HepG2 (cell line): ENCODE measurements around the gene ARL16. TPM values are rescaled to one million over a fixed set of nuclear protein-coding genes. Genes with fewer than 3 reads are reported as not detected.

ENCODE experiments used
- BORCS8-MEF2B ChIP-seq: sonication (generic); formaldehyde crosslinking; IDR thresholded peaks from 2 replicates; pipeline ENCODE4 v1.8.0; 2022; ENCODE audit warnings: mild to moderate bottlenecking, missing genetic modification reagents
- CBX1 ChIP-seq: IDR thresholded peaks from one replicate; pipeline ENCODE4 v1.6.1; 2016; ENCODE audit warnings: antibody characterized with exemption, low read depth
- EHMT2 ChIP-seq: fragments of 200-600 bp; sonication (generic); IDR thresholded peaks from 2 replicates; pipeline ENCODE4 v1.7.0; 2017; ENCODE audit warnings: antibody characterized with exemption, low read depth, low read length, borderline replicate concordance
- HNRNPUL1 ChIP-seq: fragments of 200-400 bp; formaldehyde crosslinking; IDR thresholded peaks from 2 replicates; pipeline ENCODE4 v1.6.1; 2017; ENCODE audit warnings: low read depth, mild to moderate bottlenecking, low read length, moderate library complexity
- KDM6A ChIP-seq: IDR thresholded peaks from 2 replicates; pipeline ENCODE4 v1.6.1; 2016; ENCODE audit warnings: low read depth
- KLF13 ChIP-seq: sonication (generic); formaldehyde crosslinking; IDR thresholded peaks from 2 replicates; pipeline ENCODE4 v1.4.0; 2020; ENCODE audit warnings: mild to moderate bottlenecking, missing genetic modification reagents
- NCOR1 ChIP-seq: fragments of 200-600 bp; sonication (generic); IDR thresholded peaks from 2 replicates; pipeline ENCODE4 v1.7.0; 2017; ENCODE audit warnings: antibody characterized with exemption, low read length, borderline replicate concordance
- NR2F6 ChIP-seq, 2 experiments: IDR thresholded peaks; 2 replicates each; pipeline ENCODE4 v1.6.1; 2016; ENCODE audit warnings: antibody characterized with exemption in 1 of 2, mild to moderate bottlenecking in 1 of 2
- RBM22 ChIP-seq: fragments of 200-400 bp; formaldehyde crosslinking; optimal IDR thresholded peaks from 2 replicates; pipeline ENCODE3; 2017; ENCODE audit warnings: mild to moderate bottlenecking, low read length, moderate library complexity
- REL ChIP-seq: sonication (generic); formaldehyde crosslinking; conservative IDR thresholded peaks from 2 replicates; pipeline ENCODE4 v1.8.0; 2022; ENCODE audit warnings: mild to moderate bottlenecking, missing genetic modification reagents, moderate library complexity
- SMARCE1 ChIP-seq: fragments of 450-650 bp; IDR thresholded peaks from 2 replicates; pipeline ENCODE4 v1.6.1; 2017; ENCODE audit warnings: borderline replicate concordance
- TARDBP ChIP-seq: sonication (generic); formaldehyde crosslinking; IDR thresholded peaks from 2 replicates; pipeline ENCODE4 v1.8.0; 2022; ENCODE audit warnings: mild to moderate bottlenecking, missing genetic modification reagents
- ZFP82 ChIP-seq: sonication (generic); formaldehyde crosslinking; IDR thresholded peaks from 2 replicates; pipeline ENCODE4 v1.5.1; 2020; ENCODE audit warnings: mild to moderate bottlenecking, missing genetic modification reagents, borderline replicate concordance
- ZNF180 ChIP-seq: sonication (generic); formaldehyde crosslinking; IDR thresholded peaks from 2 replicates; pipeline ENCODE4 v1.4.0; 2020; ENCODE audit warnings: low read depth, missing genetic modification reagents, borderline replicate concordance
- ZNF441 ChIP-seq: sonication (generic); formaldehyde crosslinking; IDR thresholded peaks from 2 replicates; pipeline ENCODE4 v1.7.0; 2021; ENCODE audit warnings: missing genetic modification reagents, borderline replicate concordance
- ZNF567 ChIP-seq: sonication (generic); formaldehyde crosslinking; IDR thresholded peaks from 2 replicates; pipeline ENCODE4 v1.8.1; 2023; ENCODE audit warnings: mild to moderate bottlenecking, missing genetic modification reagents, borderline replicate concordance
- ZNF737 ChIP-seq: sonication (generic); formaldehyde crosslinking; IDR thresholded peaks from 2 replicates; pipeline ENCODE4 v1.5.0; 2020; ENCODE audit warnings: missing genetic modification reagents, mild to moderate bottlenecking, borderline replicate concordance
- ZNF747 ChIP-seq: sonication (generic); formaldehyde crosslinking; IDR thresholded peaks from 2 replicates; pipeline ENCODE4 v1.8.1; 2023; ENCODE audit warnings: missing genetic modification reagents, mild to moderate bottlenecking, borderline replicate concordance
- ZNF749 ChIP-seq: sonication (generic); formaldehyde crosslinking; IDR thresholded peaks from 2 replicates; pipeline ENCODE4 v1.8.0; 2022; ENCODE audit warnings: mild to moderate bottlenecking, missing genetic modification reagents, moderate library complexity, borderline replicate concordance
- ZNF83 ChIP-seq: sonication (generic); formaldehyde crosslinking; IDR thresholded peaks from 2 replicates; pipeline ENCODE4 v1.4.0; 2020; ENCODE audit warnings: missing genetic modification reagents, mild to moderate bottlenecking, borderline replicate concordance
- ZNF839 ChIP-seq: sonication (generic); formaldehyde crosslinking; IDR thresholded peaks from 2 replicates; pipeline ENCODE4 v1.4.0; 2020; ENCODE audit warnings: missing genetic modification reagents, mild to moderate bottlenecking, borderline replicate concordance
- ZNF850 ChIP-seq: sonication (generic); formaldehyde crosslinking; conservative IDR thresholded peaks from 2 replicates; pipeline ENCODE4 v1.9.0; 2021; ENCODE audit warnings: mild to moderate bottlenecking, missing genetic modification reagents
- polyA plus RNA-seq, 8 experiments: library from polyadenylated mRNA; depleted of rRNA in 3 of 8; stranded (reverse) in 7 of 8; unstranded in 1 of 8; fragments of >200 nt; fragmentation: Illumina TruSeq in 4 of 8; extraction: Trizol in 4 of 8; gene quantifications; 2 replicates each; pipeline versions ENCODE4 v1.2.1 to v1.2.3, GENCODE V29; 2011 to 2016; ENCODE audit warnings: low read depth in 4 of 8, missing spikeins in 1 of 8, mixed read lengths in 1 of 8; ENCODE audit not compliant: insufficient read depth in 1 of 8
- total RNA-seq, 5 experiments: library from RNA; depleted of rRNA; stranded (reverse); fragments of >200 nt; fragmentation: Illumina TruSeq; extraction: Trizol; gene quantifications; 2 replicates each; pipeline ENCODE4 v1.2.3, GENCODE V29; 2016; ENCODE audit warnings: low read depth in 1 of 5
- TF ChIP-seq, protein P1 (sequence below): sonication (generic); formaldehyde crosslinking; IDR thresholded peaks from 2 replicates; pipeline ENCODE4 v1.4.0; 2020; ENCODE audit warnings: missing genetic modification reagents, borderline replicate concordance
- TF ChIP-seq, protein P2 (sequence below): sonication (generic); formaldehyde crosslinking; IDR thresholded peaks from 2 replicates; pipeline ENCODE4 v1.4.0; 2020; ENCODE audit warnings: mild to moderate bottlenecking, missing genetic modification reagents
- TF ChIP-seq, protein P3 (sequence below): sonication (generic); formaldehyde crosslinking; IDR thresholded peaks from 2 replicates; pipeline ENCODE4 v1.4.0; 2020; ENCODE audit warnings: missing genetic modification reagents
- TF ChIP-seq, protein P4 (sequence below): sonication (generic); formaldehyde crosslinking; IDR thresholded peaks from 2 replicates; pipeline ENCODE4 v1.8.1; 2023; ENCODE audit warnings: mild to moderate bottlenecking, missing genetic modification reagents

ARL16 gene
- total and polyA plus RNA-seq, 2 of the 13 experiments (the other 11 are each of a cell fraction or from before 2014, with no cell fraction given) = 20.8 to 30.8 TPM

DNA sequence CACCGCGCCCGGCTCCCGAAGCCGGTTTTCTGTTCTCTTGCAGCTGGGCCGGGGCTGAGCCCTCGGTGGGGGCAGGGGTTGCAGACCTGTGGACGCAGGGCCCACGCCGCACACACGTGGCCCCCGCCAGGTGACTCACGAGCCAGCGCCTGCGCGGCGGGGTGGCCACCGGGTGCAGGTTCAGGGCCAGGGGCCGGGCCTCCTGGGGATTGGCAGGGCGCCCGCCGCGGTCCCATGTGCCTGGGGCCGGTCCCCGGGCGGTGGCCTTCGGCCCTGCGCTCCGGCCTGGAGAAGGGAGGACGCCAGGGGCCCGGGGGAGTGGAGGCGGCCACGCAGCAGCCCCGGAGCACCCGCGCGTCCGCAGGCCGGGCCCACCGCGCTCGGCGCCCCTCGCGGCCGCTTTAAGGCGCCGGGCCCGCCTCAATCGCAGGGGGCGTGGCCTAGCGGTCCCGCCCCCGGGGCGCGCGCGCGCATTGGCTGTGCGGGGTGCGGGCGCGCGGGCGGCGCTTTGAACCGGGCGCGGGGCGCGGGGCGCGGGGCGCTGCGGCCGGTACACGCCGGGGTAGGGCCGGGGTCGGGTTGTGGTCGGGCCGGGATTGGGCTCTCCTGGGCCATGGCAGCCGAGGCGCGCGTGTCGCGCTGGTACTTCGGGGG, 28.3 kb upstream of the ARL16 start, which contains the start of gene SLC25A10 (continued):
- TF ChIP-seq, protein P1, sequence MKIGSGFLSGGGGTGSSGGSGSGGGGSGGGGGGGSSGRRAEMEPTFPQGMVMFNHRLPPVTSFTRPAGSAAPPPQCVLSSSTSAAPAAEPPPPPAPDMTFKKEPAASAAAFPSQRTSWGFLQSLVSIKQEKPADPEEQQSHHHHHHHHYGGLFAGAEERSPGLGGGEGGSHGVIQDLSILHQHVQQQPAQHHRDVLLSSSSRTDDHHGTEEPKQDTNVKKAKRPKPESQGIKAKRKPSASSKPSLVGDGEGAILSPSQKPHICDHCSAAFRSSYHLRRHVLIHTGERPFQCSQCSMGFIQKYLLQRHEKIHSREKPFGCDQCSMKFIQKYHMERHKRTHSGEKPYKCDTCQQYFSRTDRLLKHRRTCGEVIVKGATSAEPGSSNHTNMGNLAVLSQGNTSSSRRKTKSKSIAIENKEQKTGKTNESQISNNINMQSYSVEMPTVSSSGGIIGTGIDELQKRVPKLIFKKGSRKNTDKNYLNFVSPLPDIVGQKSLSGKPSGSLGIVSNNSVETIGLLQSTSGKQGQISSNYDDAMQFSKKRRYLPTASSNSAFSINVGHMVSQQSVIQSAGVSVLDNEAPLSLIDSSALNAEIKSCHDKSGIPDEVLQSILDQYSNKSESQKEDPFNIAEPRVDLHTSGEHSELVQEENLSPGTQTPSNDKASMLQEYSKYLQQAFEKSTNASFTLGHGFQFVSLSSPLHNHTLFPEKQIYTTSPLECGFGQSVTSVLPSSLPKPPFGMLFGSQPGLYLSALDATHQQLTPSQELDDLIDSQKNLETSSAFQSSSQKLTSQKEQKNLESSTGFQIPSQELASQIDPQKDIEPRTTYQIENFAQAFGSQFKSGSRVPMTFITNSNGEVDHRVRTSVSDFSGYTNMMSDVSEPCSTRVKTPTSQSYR = peak; percentile 99
- peak; percentile 94 for TF ChIP-seq ZNF850
- TF ChIP-seq, protein P2, sequence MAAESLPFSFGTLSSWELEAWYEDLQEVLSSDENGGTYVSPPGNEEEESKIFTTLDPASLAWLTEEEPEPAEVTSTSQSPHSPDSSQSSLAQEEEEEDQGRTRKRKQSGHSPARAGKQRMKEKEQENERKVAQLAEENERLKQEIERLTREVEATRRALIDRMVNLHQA (CRISPR knock-in tag) = peak; percentile 78; the same call in 1 of the 2 replicates
- peak; percentile 94; the same call in 1 of the 2 replicates for TF ChIP-seq ZFP82
- no peak for TF ChIP-seq EHMT2
- peak; percentile 93; the same call in 1 of the 2 replicates for TF ChIP-seq ZNF180 (CRISPR knock-in tag)
- peak; percentile 85 for TF ChIP-seq KDM6A (CRISPR knock-in tag)
- no peak for TF ChIP-seq HNRNPUL1
- TF ChIP-seq SMARCE1 = no peak
- peak; percentile 98 for TF ChIP-seq REL
- TF ChIP-seq CBX1 = peak; percentile 84
- TF ChIP-seq ZNF839 (CRISPR knock-in tag) = peak; percentile 93
- peak; percentile 99 for TF ChIP-seq KLF13
- TF ChIP-seq ZNF747 (CRISPR knock-in tag) = peak; percentile 95
- no peak for TF ChIP-seq RBM22
- TF ChIP-seq ZNF441 (CRISPR knock-in tag) = peak; percentile 96
- peak; percentile 71; the same call in 1 of the 2 replicates for TF ChIP-seq ZNF737 (CRISPR knock-in tag)
- TF ChIP-seq, protein P3, sequence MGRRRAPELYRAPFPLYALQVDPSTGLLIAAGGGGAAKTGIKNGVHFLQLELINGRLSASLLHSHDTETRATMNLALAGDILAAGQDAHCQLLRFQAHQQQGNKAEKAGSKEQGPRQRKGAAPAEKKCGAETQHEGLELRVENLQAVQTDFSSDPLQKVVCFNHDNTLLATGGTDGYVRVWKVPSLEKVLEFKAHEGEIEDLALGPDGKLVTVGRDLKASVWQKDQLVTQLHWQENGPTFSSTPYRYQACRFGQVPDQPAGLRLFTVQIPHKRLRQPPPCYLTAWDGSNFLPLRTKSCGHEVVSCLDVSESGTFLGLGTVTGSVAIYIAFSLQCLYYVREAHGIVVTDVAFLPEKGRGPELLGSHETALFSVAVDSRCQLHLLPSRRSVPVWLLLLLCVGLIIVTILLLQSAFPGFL (CRISPR knock-in tag) = peak; percentile 91
- peak; percentile 98 for TF ChIP-seq ZNF567 (CRISPR knock-in tag)
- peak; percentile 95 for TF ChIP-seq TARDBP (CRISPR knock-in tag)
- peak; percentile 24; the same call in 1 of the 2 replicates for TF ChIP-seq NCOR1
- peak; percentile 99 for TF ChIP-seq ZNF749 (CRISPR knock-in tag)
- peak; percentile 40 for TF ChIP-seq NR2F6 (IDR thresholded peaks at IDR 0.05)
- peak; percentile 91 for TF ChIP-seq NR2F6 (CRISPR knock-in tag; IDR thresholded peaks at IDR 0.05)
- peak; percentile 99 for TF ChIP-seq BORCS8-MEF2B (CRISPR knock-in tag)
- TF ChIP-seq, protein P4, sequence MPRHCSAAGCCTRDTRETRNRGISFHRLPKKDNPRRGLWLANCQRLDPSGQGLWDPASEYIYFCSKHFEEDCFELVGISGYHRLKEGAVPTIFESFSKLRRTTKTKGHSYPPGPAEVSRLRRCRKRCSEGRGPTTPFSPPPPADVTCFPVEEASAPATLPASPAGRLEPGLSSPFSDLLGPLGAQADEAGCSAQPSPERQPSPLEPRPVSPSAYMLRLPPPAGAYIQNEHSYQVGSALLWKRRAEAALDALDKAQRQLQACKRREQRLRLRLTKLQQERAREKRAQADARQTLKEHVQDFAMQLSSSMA = peak; percentile 96; the same call in 1 of the 2 replicates
- peak; percentile 99 for TF ChIP-seq ZNF83 (CRISPR knock-in tag)
